ENCODE measurements around the gene CLSTN1. TPM values are rescaled to one million over a fixed set of nuclear protein-coding genes. Genes with fewer than 3 reads are reported as not detected.

Gene CLSTN1
- total RNA-seq, 1 donor from 2014 or later: 130 TPM

DNA sequence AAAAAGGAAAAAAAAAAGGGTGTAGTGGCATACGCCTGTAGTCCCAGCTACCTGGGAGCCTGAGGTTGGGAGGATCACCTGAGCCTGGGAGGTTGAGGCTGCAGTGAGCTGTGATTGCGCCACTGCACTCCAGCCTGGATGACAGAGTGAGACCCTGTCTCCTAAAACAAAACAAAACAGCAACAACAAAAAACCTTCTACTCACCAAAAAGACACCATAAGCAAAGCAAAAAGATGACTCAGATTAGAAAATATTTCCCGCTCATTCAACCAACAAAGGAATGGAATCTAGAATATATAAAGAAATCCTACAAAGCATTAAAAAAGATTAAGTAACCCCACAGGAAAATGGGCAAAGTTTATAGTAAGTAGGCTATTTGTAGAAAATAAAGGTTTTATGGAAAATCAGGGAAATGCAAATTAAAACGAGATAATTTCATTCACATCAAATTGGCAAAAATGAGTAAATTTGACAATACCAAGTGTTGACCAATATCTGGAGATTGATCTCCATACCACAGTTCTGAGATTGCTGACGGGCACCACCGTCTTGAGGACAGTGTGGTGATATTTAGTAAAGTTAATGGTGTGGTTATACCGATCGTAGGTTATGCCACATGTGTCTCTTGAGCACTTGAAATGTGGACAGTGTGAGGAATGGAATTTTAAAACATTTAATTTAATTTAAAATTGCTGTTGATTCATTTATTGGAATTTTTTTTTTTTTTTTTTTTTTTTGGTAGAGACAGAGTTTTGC is 118.2 kb downstream of the CLSTN1 start:
- Mint-ChIP-seq H3K4me3 (ENCODE audit: low read depth) (no peak overlapping the region), H3K36me3 (ENCODE audit: insufficient read depth) (peaks cover 10% of the 10 kb centered on the region)
- no peak for DNase-seq (ENCODE audit: low spot score, unreplicated experiment)

DNA sequence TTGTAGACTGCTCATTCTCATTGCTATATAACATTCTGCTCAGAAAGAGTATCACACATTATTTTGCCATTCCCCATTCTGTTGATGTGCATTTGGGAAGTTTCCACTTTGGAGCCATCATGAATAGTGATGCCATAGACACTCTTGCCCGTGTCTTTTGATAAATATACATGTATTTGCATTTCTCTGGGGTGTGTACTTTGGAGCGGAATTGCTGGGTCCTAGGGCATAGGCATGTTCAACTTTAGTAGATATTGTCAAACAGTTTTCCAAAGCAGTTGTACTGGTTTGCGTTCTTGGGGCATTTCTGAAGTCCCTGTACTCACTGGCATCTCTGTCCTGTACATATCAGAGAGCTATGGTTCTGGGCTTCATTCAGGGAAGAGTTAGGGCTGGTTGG is 120.1 kb downstream of the CLSTN1 start:
- DNase-seq (ENCODE audit: low spot score, unreplicated experiment): no peak
- peaks cover 2% of the 10 kb centered on the region for H3K4me1 Mint-ChIP-seq (ENCODE audit: low read depth)
- H3K4me3 Mint-ChIP-seq (ENCODE audit: low read depth): no peak overlapping the region
- H3K36me3 Mint-ChIP-seq (ENCODE audit: insufficient read depth): peaks cover 6% of the 10 kb centered on the region
- TF ChIP-seq, protein P1, sequence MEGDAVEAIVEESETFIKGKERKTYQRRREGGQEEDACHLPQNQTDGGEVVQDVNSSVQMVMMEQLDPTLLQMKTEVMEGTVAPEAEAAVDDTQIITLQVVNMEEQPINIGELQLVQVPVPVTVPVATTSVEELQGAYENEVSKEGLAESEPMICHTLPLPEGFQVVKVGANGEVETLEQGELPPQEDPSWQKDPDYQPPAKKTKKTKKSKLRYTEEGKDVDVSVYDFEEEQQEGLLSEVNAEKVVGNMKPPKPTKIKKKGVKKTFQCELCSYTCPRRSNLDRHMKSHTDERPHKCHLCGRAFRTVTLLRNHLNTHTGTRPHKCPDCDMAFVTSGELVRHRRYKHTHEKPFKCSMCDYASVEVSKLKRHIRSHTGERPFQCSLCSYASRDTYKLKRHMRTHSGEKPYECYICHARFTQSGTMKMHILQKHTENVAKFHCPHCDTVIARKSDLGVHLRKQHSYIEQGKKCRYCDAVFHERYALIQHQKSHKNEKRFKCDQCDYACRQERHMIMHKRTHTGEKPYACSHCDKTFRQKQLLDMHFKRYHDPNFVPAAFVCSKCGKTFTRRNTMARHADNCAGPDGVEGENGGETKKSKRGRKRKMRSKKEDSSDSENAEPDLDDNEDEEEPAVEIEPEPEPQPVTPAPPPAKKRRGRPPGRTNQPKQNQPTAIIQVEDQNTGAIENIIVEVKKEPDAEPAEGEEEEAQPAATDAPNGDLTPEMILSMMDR (IDR thresholded peaks at IDR 0.05; ENCODE audit: unreplicated experiment): no peak
- H3K9me3 Mint-ChIP-seq (ENCODE audit: low read depth): peaks cover 6% of the 10 kb centered on the region
- no peak overlapping the region for H3K27ac Mint-ChIP-seq
- H3K27me3 Mint-ChIP-seq: no peaks in the 10 kb centered on the region

More for the DNA sequence above, 118.2 kb downstream of the CLSTN1 start:
- TF ChIP-seq, protein P1 (IDR thresholded peaks at IDR 0.05; ENCODE audit: unreplicated experiment): no peak
- Mint-ChIP-seq H3K9me3 (ENCODE audit: low read depth) (peaks cover 6% of the 10 kb centered on the region), H3K27ac (no peak overlapping the region), H3K4me1 (ENCODE audit: low read depth) (peaks cover 1% of the 10 kb centered on the region), H3K27me3 (no peaks in the 10 kb centered on the region)

DNA sequence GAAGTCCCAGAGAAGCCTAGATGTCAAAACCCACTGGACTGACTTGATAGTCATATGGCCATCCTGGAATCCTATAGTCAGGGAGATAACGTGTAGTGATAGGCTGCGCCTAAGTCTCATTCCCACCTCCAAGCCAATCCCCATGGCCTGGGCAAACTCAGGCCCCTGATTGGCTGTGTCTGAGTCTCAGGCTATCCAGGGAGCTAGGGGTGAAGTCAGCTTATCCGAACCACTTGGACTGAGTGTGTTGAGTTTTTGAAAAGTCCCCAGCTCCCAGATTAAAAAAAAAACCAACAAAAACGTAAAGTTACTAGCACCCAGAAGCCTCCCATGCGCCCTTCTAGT is 120.6 kb downstream of the CLSTN1 start:
- H3K27ac Mint-ChIP-seq: no peak overlapping the region
- TF ChIP-seq, protein P1 (IDR thresholded peaks at IDR 0.05; ENCODE audit: unreplicated experiment): no peak

DNA sequence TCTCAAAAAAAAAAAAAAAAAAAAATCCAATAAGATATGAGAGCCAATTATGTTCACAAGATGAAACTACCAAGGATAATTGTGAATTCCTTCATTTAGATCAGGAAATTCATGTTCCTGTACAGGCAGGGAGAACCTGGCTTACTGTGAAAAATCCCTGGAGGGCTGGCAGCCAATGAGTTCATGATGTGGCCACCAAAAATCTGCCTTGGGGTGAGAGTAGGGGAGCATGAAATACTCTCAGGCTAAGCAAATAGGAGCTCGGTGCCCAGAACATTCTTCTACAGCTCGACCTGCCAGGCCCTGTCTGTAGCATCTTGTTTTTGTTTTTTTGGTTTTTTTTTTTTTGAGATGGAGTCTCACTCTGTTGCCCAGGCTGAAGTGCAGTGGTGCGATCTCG is 122.1 kb downstream of the CLSTN1 start:
- H3K4me3 Mint-ChIP-seq (ENCODE audit: low read depth): no peak overlapping the region
- TF ChIP-seq, protein P1 (IDR thresholded peaks at IDR 0.05; ENCODE audit: unreplicated experiment): no peak
- H3K9me3 Mint-ChIP-seq (ENCODE audit: low read depth): peaks cover 6% of the 10 kb centered on the region
- no peaks in the 10 kb centered on the region for H3K27me3 Mint-ChIP-seq
- DNase-seq (ENCODE audit: low spot score, unreplicated experiment): no peak
- peaks cover 4% of the 10 kb centered on the region for H3K4me1 Mint-ChIP-seq (ENCODE audit: low read depth)
- H3K27ac Mint-ChIP-seq: no peak overlapping the region
- peaks cover 8% of the 10 kb centered on the region for H3K36me3 Mint-ChIP-seq (ENCODE audit: insufficient read depth)

More for the DNA sequence above, 120.6 kb downstream of the CLSTN1 start:
- peaks cover 6% of the 10 kb centered on the region for H3K9me3 Mint-ChIP-seq (ENCODE audit: low read depth)
- peaks cover 8% of the 10 kb centered on the region for H3K36me3 Mint-ChIP-seq (ENCODE audit: insufficient read depth)
- peaks cover 4% of the 10 kb centered on the region for H3K4me1 Mint-ChIP-seq (ENCODE audit: low read depth)
- H3K27me3 Mint-ChIP-seq: no peaks in the 10 kb centered on the region
- no peak overlapping the region for H3K4me3 Mint-ChIP-seq (ENCODE audit: low read depth)
- DNase-seq (ENCODE audit: low spot score, unreplicated experiment): no peak

DNA sequence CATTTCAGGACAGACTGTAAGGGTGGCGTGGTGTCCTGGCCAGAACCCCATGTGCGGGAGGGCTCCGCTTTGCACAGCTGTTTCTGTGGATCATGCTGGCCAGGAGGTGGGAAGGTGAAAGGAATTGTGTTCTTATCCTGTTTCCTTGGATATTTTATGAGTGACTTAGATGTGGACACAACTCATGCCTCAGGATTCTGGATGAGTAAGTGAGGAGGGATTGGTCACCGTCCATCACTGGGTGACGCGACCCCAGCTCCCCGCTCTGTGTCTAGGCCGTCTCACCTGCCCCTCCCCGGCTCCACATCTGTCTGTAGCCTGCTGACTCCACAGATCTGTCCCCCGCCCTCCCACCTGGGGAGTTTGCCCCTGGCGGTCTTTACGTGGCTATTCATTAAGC is 123.4 kb downstream of the CLSTN1 start:
- Mint-ChIP-seq H3K27ac (no peak overlapping the region), H3K9me3 (ENCODE audit: low read depth) (peaks cover 6% of the 10 kb centered on the region), H3K4me1 (ENCODE audit: low read depth) (peaks cover 4% of the 10 kb centered on the region), H3K27me3 (no peaks in the 10 kb centered on the region), H3K36me3 (ENCODE audit: insufficient read depth) (peaks cover 8% of the 10 kb centered on the region), H3K4me3 (ENCODE audit: low read depth) (no peak overlapping the region)
- no peak for DNase-seq (ENCODE audit: low spot score, unreplicated experiment)
- TF ChIP-seq, protein P1 (IDR thresholded peaks at IDR 0.05; ENCODE audit: unreplicated experiment): no peak
